Middle frontal gyrus (tissue), 1 donor: Measurements from ENCODE around the gene PLXND1.

ENCODE experiments used
- DNase-seq: peaks from one replicate; pipeline ENCODE4 v3.0.0-alpha.2; 2015; ENCODE audit warnings: low spot score; ENCODE audit errors: extremely low spot score

PLXND1 gene

DNA sequence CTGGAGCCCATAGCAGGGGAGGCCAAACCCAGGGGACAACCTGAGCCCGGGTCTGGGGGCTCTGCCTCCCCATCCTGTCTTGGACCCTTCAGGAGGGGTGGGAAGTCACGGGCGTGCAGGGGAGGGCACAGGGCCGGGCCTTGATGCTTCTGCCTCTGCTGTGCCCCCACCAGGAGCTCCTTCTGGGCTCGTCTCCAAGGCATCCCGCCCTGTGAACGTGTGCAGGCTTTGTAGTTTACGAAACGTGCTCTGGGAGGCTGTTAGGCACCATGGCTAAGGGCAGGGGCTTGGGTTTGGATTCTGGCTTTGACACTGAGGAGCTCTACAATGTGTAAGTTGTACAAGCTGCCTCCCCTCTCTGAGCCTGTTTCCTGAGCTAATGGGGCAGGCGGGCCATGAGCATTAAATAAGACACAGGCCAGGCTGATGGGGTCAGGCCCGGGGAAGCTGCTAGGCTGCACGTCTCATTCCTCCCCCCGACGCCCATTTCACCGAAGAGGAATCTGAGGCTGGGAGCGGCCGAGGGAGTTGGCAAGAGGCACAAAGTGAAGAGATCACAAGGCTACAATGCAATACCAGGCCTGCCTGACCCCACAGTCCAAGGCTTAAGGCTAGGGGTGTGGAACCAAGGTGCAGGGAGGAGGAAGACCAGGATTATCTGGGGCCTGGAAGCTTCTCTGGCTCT lies 19.6 kb downstream of the PLXND1 start:
- no peak for DNase-seq

DNA sequence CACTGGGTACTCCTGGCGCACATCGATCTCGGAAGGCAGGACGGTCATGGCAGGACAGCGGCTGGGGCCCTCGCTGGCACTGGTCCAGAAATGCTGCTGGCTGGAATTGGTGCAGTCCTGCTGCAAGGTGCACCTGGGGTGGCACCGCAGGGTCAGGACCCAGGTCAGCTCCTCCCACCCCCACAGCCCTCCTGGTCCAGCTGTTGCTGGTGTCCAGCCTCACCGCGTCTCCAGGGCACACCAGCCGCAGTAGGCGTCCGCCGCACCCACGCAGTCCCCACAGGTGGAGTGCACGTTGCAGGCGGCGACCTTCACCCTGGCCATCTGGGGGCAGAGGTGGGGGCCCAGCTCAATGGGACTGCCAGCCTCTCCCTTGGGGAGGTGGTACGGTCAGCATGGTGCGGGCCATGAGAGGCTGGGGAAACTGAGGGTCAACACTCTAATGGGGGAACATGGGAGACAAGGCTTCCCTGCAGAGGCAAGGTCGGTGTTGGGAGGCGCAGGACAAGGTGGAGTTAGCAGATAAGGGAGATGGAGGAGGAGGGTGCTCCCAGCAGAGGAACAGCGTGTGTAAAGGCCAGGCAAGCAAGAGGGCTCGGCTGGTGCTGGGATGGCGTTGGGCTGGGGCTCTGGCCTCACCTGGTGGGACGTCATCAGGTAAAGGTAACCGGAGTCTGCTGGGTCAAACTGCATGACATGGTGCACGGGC lies 20.4 kb downstream of the PLXND1 start:
- DNase-seq: no peak

DNA sequence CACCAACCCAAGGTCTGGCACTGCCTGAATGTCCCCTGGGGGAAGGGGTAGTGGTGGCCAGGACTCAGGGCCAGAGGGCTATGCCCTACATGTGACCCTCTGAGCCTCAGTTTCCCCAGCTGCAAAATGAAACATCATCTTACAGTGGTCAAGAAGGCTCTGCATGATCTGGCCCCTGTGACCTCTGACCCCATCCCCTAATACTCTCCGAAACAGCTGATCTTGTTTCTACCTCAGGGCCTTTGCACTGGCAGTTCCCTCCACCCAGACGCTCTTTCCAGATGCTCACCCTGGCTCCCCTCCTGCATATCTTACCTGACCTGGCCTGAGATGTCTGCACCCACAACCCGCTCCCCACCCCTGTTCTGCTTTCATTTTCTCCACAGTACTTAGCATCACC lies 21.8 kb downstream of the PLXND1 start:
- no peak for DNase-seq

DNA sequence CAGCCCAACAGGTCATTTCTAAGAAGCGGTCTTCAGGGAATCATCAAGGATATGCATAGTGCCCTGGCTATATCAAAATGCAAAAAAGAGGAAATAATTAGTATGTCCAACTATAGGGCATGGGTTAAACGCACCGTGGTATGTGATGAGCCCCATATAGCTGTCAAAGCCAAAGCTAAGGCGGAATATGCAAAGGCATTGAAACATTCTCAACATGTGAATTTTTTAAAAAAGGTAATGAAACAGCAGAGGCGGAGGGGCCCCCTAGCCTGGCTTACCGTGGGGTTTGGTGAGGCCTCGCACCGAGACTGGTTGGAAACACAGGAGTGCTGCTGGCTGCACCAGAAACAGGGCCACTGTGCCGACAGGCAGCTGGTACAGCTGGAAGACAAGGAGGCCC lies 23.2 kb downstream of the PLXND1 start:
- DNase-seq: no peak

DNA sequence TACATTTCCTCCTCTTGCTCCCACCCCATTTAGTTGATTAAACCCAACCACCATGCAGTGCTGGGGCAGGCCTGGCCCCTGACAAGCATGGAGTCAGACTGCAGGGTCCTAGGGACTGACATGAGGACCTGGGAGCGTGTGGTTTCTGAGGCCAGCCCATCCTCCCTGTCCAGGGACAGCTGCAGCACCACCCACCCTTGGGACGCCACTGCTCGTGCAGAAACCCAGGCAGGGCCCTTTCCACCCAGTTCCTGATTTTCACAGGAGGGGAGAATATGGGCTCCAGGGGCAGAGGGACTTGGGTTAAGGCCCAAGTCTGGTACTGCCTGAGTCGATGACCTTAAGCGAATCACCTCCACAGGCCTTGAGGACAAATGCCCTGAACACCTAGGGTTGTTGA lies 23.7 kb downstream of the PLXND1 start:
- DNase-seq: no peak

DNA sequence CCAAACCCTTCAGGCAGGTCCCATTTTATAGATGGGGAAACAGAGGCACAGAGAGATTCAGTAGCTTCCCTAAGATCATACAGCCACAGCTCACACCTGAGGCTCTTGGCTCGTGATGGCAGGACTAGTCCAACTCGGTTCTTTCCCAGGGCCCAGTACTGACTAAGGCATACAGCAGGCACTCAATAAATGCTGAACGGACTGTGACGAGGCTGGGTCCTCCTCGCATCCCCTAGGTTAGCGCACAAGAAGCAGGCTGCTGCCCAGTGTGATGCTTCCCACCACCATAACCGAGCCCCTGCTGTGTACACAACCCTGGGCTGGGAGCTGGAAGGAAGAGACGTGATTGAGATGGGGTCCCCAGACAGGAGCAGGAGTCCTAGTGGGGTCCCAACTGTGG lies 24.9 kb downstream of the PLXND1 start:
- no peak for DNase-seq

DNA sequence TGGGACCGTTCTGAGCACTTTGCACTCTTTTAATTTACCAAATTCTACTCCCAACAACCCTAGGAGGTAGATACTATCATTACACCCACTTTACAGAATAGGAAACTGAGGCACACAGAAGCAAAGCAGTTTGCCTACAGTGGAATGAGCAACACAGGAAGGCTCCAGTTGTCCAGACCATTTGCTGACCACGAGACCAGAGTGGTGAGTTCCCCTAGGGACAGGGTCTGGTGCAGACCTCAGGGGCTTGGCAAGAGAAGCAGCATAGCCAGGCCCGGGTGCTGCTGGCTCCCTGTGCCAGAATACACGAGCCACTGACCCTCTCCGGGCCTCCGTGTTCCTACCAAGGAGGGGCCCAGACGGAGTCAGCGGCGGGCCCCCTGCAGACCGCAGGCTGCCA lies 26.5 kb downstream of the PLXND1 start:
- DNase-seq: no peak

DNA sequence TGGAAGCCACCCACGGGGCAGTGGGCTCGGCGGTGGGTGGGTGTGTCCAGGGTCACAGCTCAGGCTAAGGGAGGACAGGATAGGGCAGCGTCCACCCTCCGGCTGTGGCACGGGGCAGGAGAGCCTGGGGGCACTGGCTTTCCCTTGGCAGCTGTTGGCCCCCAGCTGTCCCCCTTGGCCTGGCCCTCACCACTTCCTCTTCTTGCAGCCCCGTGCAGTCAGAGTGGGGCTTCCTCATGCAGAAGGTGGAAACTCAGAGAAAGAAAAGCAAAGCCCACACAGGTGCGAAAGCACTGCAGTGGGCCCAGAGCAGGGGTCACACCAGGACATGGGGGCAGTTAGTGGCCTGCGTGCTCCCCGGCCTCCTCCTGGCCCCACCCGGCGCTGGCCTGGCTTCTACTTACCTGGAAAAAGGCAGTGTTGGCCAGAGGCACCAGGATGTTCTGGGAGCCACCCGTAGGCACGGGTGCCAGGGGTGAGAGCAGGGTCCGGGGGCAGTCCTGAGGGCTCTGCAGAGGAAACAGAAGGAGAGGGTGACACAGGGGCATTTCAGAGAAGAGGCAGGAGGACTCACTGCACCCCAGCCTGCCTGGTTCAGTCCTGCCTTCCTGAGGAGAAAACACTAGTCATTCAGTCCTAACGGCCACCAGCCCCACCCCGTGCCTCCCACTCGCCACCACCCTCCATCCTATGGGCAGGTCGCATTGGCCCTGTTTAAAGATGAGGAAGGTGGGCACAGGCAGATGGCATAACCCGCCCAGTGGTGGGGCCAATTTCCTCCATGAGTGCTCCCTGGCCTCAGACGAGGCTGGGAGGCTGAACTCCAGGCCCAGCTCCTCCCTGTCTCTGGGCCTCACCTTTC lies 28.3 kb downstream of the PLXND1 start:
- DNase-seq: no peak

DNA sequence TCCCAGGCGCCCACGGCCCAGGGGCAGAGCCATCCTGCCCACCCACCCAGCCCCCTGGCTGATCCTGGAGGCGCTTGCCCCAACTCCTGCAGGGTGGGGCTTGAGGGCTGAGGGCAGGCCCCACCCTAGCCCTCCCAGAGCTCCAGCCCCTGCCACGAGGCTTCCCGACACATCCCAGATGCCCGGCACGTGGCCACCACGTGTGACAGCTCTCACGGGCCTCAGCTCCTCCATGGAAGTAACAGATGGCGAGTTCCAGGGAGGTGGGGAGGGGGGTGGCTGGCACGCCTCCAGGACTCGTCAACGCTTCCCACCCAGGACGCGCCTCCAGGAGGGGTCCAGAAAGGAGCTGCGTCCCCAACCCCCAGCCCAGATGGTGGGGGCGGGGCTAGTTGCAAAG lies 29.1 kb downstream of the PLXND1 start:
- DNase-seq: no peak

DNA sequence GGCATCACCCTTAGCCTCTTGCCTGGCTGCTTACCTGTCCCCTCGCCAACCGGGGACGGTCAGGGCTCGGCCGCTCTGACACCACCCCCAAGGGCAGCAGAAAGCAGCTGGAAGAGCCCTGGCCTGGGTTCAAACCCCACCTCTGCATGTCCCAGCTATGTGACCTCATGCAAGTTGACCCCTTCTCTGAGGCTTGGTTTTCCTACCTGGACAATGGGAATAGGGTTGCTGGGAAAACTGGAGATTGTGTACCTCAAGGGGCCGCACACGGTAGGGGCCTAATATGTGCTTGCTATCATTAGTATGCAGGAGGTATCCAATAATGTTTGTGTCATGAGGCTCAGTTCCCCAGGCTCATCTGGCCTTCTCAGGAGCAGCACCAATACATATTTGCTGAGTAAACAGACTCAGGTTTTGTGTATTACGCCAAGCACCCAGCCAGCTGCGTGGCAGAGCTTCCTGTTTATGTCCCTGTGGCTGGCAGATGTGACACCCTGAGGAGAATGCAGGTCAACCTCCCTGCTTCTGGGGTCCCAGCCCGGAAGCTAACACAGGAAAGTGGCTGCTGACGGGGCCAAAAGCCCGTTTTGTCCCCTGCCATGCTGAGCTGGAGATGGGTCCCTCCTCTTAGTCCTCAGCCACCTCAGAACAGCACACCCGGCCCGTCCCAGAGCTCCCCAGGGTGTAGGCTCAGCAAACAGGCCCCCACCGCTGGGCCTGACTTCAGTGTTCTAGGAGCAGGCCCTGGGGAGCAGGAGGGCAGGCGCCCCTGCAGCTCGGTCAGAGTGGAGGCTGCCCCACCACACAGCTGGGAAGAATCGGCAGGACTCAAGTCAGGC lies 29.7 kb downstream of the PLXND1 start:
- DNase-seq: no peak

DNA sequence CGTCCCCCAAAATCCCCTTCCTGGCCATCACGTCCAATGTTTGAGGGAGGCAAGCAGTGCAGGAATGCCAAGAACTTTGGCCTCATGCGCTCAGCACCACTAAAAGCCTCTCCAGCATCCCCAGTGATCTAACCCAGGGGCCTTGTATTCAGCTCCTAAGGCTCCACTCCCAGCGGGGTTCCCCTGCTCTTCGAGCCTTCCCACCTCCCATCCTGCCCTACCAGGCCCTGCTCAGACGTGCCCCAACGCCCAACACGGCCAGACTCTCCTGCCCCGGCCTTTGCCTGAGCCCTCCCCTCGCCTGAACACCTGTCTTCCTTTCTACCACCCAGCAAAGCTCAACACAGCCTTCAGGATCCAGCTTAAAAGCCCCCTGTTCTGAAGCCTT lies 30.5 kb downstream of the PLXND1 start:
- no peak for DNase-seq

DNA sequence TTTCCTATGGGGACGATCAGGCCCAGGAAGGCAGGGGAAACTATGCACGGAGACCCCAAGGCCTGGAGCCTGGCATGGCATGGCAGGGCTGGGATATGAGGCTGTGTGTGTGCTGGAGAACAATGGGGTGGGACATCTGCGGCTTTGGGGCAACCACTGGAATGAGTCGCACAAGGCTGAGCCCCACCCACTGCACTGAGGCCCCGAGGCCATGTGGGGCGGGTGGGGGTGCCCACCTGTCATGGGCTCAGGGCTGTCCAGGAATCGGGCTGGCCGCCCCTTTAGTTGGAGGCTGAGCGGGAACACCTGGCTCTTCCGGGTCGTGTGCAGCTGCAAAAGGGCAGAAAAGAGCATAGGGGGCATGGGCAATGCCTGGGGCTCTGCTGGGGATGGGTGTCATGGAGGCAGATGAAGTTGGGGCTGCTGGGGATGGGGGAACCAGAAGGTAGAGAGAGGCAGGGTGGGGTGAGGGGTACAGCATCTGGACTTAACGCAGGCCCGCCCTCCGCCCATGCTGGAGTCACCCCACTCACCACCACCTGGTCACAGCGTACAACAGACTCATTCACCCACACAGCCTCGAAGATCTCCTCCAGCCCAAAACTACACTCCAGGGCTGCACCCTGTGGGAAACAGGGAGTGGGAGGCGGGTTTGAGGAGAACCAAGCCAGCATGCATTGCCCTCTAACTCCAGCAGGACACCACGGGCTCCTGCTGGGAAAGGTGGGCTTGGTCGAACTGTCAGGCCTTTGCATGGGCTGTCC lies 31.1 kb downstream of the PLXND1 start:
- DNase-seq: no peak

DNA sequence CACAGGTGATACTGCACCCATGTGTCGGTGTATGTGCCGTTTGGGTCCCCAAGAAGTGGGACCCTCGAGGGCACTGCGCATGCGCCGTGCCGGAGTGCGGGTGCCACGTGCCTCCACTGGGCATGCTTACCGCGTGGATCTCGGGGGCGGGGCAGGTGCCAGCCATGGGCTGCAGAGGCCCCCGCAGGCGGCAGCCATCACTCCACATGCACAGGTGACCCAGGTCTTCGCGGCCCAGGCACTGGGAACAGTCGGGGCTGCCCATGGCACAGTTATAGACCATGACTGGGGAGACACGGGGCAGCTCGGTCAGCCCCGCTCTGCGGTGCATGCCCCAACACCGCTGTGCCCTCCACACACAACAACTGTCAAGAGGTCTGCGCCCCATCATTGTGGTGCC lies 32.3 kb downstream of the PLXND1 start:
- no peak for DNase-seq

DNA sequence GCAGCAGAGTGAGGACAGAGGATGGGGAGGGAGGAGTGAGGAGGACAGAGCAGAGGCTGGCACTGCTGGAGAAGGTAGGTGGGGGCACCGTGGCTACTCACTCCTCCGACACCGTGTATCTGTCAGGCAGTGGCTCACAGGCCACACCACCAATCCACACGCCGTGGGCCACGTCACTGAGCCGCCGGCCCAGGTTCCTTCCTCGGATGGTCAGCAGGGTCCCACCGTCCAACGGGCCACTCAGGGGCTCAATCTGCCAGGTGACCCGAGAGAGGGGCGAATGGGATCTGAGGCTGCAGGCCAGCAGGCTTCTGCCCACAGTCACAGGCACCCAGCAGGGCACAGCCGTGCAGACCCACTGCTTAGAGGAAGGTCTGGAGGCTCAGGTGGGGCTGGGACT lies 33.0 kb downstream of the PLXND1 start:
- no peak for DNase-seq

DNA sequence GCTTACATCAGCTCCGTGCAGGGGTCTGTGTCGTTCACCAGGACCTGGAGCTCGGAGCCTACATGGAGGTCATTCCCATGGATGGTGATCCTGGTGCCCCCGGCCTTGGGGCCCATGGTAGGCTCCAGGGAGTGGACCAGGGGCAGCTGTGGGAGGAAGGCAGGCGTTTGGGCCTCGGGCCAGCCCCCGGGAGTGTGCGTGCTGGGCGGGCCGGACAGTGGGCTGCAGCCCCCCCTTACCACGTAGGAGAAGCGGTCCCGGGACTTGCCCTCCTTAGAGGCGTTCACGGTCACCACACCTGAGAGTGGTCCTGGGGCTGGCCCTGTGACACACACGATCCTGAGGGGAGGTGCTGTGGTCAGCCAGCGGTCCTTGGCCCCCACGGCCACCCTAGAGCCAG lies 33.9 kb downstream of the PLXND1 start:
- no peak for DNase-seq

DNA sequence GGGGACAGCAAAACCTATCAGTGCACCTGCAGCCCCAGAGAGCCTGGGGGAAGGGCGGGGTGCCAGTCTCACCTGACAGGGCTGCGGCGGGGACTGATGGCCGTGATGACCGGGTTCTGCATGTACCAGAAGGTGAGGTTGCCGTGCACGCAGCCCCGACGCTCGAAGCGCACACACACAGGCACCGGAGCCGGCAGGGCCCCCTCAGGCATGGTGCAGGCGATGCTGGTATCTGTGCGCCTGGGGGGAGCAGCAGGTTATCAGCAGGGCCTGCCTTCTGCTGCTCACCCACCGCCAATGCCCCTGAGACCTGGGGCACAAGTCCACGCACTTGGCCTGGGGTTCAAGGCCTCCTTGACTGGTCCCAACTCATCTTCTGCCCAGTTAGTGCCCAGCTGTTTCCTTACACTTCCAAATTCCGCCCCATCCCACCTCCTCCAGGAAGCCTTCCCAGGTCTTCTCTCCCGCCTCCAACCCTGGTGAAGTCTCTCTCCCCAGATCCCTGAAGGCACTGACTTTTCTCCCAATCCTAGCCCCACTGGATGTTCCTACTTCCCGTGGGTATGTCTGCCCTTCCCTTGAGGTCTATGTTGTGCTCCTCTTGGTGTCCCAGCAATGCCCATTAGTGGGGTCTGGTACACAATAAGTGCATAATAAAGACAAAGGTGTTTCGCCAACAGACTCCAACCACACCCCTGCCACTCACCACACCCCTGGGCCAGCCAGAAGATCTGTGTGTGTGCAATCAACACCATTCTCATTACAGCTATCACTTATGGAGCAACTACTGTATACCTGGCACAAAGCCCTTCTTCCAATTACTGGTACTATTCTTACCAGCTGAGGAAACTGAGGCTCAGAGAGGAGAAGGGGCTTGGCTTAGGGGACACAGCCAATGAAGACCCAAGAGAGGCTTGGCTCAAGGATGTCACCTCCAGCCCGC lies 34.6 kb downstream of the PLXND1 start:
- DNase-seq: no peak

DNA sequence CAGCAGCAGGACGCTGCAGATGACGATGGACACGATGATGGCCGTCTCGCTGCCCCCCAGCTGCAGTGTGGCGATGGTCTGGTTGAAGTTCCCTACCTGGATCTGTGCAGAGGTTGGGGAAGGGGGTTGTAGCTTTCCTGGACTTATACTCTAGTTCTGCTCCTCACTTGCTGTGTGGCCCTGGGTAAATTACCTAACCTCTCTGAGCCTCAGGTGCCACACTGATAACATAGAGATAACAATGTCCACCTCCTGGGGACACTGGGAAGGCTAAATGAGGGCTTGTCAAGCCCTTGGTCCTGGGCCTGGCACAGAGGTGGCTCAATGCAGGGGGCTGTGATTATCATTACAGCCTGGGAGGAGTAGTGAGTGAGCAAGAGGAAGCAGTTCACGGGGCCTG lies 36.6 kb downstream of the PLXND1 start:
- DNase-seq: no peak

DNA sequence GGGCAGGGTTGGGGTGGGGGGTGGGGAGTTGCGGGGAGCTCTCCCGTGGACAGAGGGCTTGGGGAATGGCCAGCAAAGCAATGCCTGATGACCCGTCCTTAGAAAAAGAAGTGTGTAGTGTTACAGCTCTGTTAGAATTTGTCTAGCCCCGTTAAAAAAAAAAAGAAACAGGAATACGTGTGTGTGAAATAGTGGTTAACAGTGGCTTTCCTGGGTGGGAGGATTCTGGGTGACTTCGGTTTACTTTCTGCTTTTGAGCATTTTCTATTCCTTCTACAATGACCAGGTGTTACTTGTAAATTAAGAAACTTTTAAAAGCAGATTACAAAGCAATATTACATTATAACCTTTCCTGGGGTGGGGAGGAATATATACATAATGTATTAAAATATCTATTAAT lies 38.5 kb downstream of the PLXND1 start:
- no peak for DNase-seq

DNA sequence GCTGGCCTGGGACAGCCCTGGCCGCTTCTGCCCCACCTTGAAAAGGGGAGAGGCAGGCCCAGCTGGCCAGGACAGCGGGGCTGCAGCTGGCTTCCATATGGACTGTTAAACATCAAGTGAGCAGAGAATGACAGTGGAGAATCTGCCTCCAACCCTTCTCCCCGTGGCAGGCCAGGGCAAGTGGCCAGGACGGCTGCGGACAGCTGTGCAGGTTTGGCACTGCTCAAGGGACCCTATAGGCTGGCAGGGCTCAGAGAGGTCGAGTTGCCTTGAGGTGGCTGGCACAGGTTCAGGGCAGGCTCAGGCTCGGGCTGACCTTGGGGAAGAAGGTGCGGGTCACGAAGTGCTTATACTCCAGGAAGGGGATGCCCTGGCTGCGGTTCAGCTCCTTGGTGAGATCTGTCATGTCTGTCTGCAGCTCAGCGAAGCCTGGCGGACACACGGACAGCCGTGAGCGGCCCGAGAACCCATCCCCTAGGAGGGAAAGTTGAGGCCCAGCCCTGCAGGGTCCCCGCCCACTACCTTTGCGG lies 39.2 kb downstream of the PLXND1 start:
- DNase-seq: no peak
